ENCODE measurements around the gene SHISA9.

SHISA9 gene

GRCh38 chr16:13099822-13100221 lies 198.4 kb downstream of the SHISA9 start:
- H3K27me3 ChIP-seq (ENCODE audit: insufficient read depth, low read length) = no peaks in the 10 kb centered on the region; the same call in 1 of the 2 replicates
- H3K4me3 ChIP-seq (ENCODE audit: low read depth, low read length, poor library complexity, severe bottlenecking) = no peak overlapping the region
- H3K36me3 ChIP-seq (ENCODE audit: insufficient read depth, low read length) = no peaks in the 10 kb centered on the region
- 0 out of 2 replicates have a peak, but pooled peaks cover 5% of the 10 kb centered on the region for H3K9me3 ChIP-seq (ENCODE audit: low read length)
- H3K9me2 ChIP-seq (ENCODE audit: low read depth, low read length) = no peaks in the 10 kb centered on the region
- no peak overlapping the region for H3K9ac ChIP-seq (ENCODE audit: low read length)
- H3K27ac ChIP-seq (ENCODE audit: low read depth, low read length, poor library complexity, severe bottlenecking) = no peak overlapping the region
- H3K4me1 ChIP-seq (ENCODE audit: insufficient read depth, low read length, severe bottlenecking) = no peaks in the 10 kb centered on the region
- H3K79me2 ChIP-seq (ENCODE audit: insufficient read depth, low read length) = no peaks in the 10 kb centered on the region
- no peak overlapping the region for H3K4me2 ChIP-seq (ENCODE audit: low read length)
- TF ChIP-seq EZH2 (IDR thresholded peaks at IDR 0.05; ENCODE audit: borderline replicate concordance, low read length) (no peak), CTCF (IDR thresholded peaks at IDR 0.05; ENCODE audit: low read length) (no peak)
- no peak overlapping the region for H2AFZ ChIP-seq (ENCODE audit: low read length)
- no peaks in the 10 kb centered on the region for H3F3A ChIP-seq (ENCODE audit: insufficient read depth, low read length)
- no peaks in the 10 kb centered on the region for H4K20me1 ChIP-seq (ENCODE audit: insufficient read depth, low read length)

GRCh38 chr16:13100970-13101369 lies 199.6 kb downstream of the SHISA9 start:
- no peak overlapping the region for H3K27ac ChIP-seq (ENCODE audit: low read depth, low read length, poor library complexity, severe bottlenecking)
- no peak overlapping the region for H3K4me3 ChIP-seq (ENCODE audit: low read depth, low read length, poor library complexity, severe bottlenecking)
- no peaks in the 10 kb centered on the region for H3F3A ChIP-seq (ENCODE audit: insufficient read depth, low read length)
- H3K27me3 ChIP-seq (ENCODE audit: insufficient read depth, low read length) = no peaks in the 10 kb centered on the region
- no peaks in the 10 kb centered on the region for H4K20me1 ChIP-seq (ENCODE audit: insufficient read depth, low read length)
- no peak overlapping the region for H3K4me2 ChIP-seq (ENCODE audit: low read length)
- H2AFZ ChIP-seq (ENCODE audit: low read length) = no peak overlapping the region
- 0 out of 2 replicates have a peak, but pooled peaks cover 3% of the 10 kb centered on the region for H3K9me3 ChIP-seq (ENCODE audit: low read length)
- H3K9me2 ChIP-seq (ENCODE audit: low read depth, low read length) = no peaks in the 10 kb centered on the region
- TF ChIP-seq EZH2 (IDR thresholded peaks at IDR 0.05; ENCODE audit: borderline replicate concordance, low read length) (no peak), CTCF (IDR thresholded peaks at IDR 0.05; ENCODE audit: low read length) (no peak)
- no peak overlapping the region for H3K9ac ChIP-seq (ENCODE audit: low read length)
- no peaks in the 10 kb centered on the region for H3K4me1 ChIP-seq (ENCODE audit: insufficient read depth, low read length, severe bottlenecking)
- H3K79me2 ChIP-seq (ENCODE audit: insufficient read depth, low read length) = no peaks in the 10 kb centered on the region
- H3K36me3 ChIP-seq (ENCODE audit: insufficient read depth, low read length) = no peaks in the 10 kb centered on the region

- no peaks in the 10 kb centered on the region for H3F3A ChIP-seq (ENCODE audit: insufficient read depth, low read length)
- no peak for TF ChIP-seq CTCF (IDR thresholded peaks at IDR 0.05; ENCODE audit: low read length)
- no peak for TF ChIP-seq EZH2 (IDR thresholded peaks at IDR 0.05; ENCODE audit: borderline replicate concordance, low read length)
- no peaks in the 10 kb centered on the region for H3K36me3 ChIP-seq (ENCODE audit: insufficient read depth, low read length)
- H3K4me2 ChIP-seq (ENCODE audit: low read length) = no peak overlapping the region
- H3K4me3 ChIP-seq (ENCODE audit: low read depth, low read length, poor library complexity, severe bottlenecking) = no peak overlapping the region
- H3K4me1 ChIP-seq (ENCODE audit: insufficient read depth, low read length, severe bottlenecking) = no peaks in the 10 kb centered on the region
- no peak overlapping the region for H2AFZ ChIP-seq (ENCODE audit: low read length)
- no peaks in the 10 kb centered on the region for H3K9me2 ChIP-seq (ENCODE audit: low read depth, low read length)
- H4K20me1 ChIP-seq (ENCODE audit: insufficient read depth, low read length) = no peaks in the 10 kb centered on the region
- no peak overlapping the region for H3K9ac ChIP-seq (ENCODE audit: low read length)
- no peaks in the 10 kb centered on the region for H3K79me2 ChIP-seq (ENCODE audit: insufficient read depth, low read length)
- H3K9me3 ChIP-seq (ENCODE audit: low read length) = 0 out of 2 replicates have a peak, but pooled peaks cover 3% of the 10 kb centered on the region
- H3K27me3 ChIP-seq (ENCODE audit: insufficient read depth, low read length) = no peaks in the 10 kb centered on the region
- no peak overlapping the region for H3K27ac ChIP-seq (ENCODE audit: low read depth, low read length, poor library complexity, severe bottlenecking)
These were observed 200.4 kb downstream of the SHISA9 start for GRCh38 chr16:13101828-13102227.

Measured in OCI-LY1 (cell line).